ENCODE measurements around the gene ZNF497. TPM values are rescaled to one million over a fixed set of nuclear protein-coding genes. Genes with fewer than 3 reads are reported as not detected.

Gene ZNF497
- total RNA-seq, 1 donor from 2014 or later: 2.5 TPM

DNA sequence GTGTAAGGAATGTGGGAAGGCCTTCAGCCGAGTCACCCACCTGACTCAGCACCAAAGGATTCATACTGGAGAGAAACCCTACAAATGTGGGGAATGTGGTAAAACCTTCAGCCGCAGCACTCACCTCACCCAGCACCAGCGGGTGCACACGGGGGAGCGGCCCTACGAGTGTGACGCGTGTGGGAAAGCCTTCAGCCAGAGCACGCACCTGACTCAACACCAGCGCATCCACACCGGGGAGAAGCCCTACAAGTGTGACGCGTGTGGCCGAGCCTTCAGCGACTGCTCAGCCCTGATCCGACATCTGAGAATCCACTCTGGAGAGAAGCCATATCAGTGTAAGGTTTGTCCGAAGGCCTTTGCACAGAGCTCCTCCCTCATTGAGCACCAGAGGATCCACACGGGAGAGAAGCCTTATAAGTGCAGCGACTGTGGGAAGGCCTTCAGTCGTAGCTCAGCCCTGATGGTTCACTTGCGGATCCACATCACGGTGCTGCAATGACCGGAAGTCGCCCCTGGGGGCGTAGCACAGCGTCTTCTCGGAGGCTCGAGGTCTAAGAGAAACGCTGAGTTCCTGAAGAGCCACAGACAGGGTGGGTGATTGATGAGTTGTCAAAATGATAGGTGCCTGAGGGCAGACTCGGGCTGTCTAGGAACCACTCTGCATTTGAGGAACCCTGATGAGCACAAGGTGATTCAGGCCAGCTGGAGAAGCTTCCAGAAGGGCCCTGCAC lies 23.6 kb downstream of the ZNF497 start:
- Histone ChIP-seq H3K4me3 (no peak overlapping the region), H3K27me3 (ENCODE audit: low read depth) (no peaks in the 10 kb centered on the region), H3K4me1 (no peaks in the 10 kb centered on the region), H3K27ac (no peak overlapping the region), H3K36me3 (peaks cover 55% of the 10 kb centered on the region), H3K9me3 (no peaks in the 10 kb centered on the region)
- TF ChIP-seq, protein P1, sequence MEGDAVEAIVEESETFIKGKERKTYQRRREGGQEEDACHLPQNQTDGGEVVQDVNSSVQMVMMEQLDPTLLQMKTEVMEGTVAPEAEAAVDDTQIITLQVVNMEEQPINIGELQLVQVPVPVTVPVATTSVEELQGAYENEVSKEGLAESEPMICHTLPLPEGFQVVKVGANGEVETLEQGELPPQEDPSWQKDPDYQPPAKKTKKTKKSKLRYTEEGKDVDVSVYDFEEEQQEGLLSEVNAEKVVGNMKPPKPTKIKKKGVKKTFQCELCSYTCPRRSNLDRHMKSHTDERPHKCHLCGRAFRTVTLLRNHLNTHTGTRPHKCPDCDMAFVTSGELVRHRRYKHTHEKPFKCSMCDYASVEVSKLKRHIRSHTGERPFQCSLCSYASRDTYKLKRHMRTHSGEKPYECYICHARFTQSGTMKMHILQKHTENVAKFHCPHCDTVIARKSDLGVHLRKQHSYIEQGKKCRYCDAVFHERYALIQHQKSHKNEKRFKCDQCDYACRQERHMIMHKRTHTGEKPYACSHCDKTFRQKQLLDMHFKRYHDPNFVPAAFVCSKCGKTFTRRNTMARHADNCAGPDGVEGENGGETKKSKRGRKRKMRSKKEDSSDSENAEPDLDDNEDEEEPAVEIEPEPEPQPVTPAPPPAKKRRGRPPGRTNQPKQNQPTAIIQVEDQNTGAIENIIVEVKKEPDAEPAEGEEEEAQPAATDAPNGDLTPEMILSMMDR (IDR thresholded peaks at IDR 0.05): no peak
- peak; percentile 28 for DNase-seq
- ATAC-seq: no peak
- intact Hi-C loops (cut with DNase I): no loop called here

DNA sequence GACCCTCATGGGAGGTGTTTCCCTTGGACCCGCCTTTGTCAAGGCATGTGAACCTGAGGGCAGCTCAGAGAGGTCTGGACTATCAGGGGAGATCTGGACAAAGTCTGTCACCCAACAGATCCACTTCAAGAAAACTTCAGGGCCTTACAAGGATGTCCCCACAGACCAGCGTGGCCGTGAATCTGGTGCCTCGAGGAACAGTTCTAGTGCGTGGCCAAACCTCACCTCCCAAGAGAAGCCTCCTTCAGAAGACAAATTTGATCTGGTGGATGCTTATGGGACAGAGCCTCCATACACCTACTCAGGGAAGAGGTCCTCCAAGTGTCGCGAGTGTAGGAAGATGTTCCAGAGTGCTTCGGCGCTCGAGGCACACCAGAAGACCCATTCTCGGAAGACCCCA lies 24.2 kb downstream of the ZNF497 start:
- TF ChIP-seq, protein P1 (IDR thresholded peaks at IDR 0.05): no peak
- H3K4me3 ChIP-seq: no peak overlapping the region

DNA sequence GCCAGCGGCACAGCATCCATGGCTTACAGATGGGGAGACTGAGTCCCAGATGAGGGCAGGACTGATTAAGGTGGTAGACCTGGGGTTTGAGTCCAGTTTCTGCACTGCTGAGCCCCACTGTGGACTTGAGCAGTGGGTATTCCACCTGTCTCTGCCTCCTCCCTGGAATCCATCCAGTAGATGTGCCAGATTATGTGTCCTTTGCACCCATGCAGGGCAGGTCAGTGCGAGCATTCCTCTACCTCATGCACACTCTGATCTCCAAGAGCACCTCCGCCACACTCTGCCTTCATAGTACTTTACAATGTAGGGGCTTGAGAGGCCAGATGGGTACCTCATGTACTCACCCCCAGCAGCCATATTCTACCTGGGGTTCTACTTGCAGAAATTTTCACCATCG lies 25.7 kb downstream of the ZNF497 start:
- no peak overlapping the region for H3K27ac ChIP-seq
- ATAC-seq (no peak), DNase-seq (no peak)
- intact Hi-C loops (cut with DNase I): no loop called here
- no peaks in the 10 kb centered on the region for H3K9me3 ChIP-seq
- peaks cover 54% of the 10 kb centered on the region for H3K36me3 ChIP-seq
- TF ChIP-seq, protein P1 (IDR thresholded peaks at IDR 0.05): no peak
- H3K27me3 ChIP-seq (ENCODE audit: low read depth): no peaks in the 10 kb centered on the region
- no peak overlapping the region for H3K4me3 ChIP-seq
- H3K4me1 ChIP-seq: no peaks in the 10 kb centered on the region

More for the DNA sequence above, 24.2 kb downstream of the ZNF497 start:
- Histone ChIP-seq H3K9me3 (no peaks in the 10 kb centered on the region), H3K27me3 (ENCODE audit: low read depth) (no peaks in the 10 kb centered on the region), H3K36me3 (peaks cover 55% of the 10 kb centered on the region), H3K27ac (no peak overlapping the region), H3K4me1 (no peaks in the 10 kb centered on the region)
- ATAC-seq (no peak), DNase-seq (no peak)
- intact Hi-C loops (cut with DNase I): no loop called here

DNA sequence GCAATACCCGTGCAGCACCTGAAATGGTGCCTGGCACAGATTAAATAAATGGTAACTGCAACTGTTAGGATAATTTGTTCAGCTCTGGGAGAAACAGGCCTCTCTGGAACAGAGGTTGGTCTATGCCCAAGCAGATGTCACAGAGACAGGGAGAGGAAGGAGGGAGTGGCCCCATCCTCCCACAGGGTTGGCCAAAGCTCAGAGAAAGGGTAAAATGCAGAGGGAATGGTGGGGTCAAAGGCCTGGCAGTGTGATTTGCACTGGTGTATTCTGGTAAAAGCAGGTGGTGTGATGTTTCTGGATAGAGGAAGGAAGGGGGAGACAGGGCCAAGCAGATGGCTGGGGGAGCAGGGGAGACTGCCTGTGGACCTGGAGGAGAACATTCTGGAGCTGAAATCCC lies 26.3 kb downstream of the ZNF497 start:
- H3K4me3 ChIP-seq: no peak overlapping the region
- no peaks in the 10 kb centered on the region for H3K4me1 ChIP-seq
- no peak overlapping the region for H3K27ac ChIP-seq
- intact Hi-C loops (cut with DNase I): no loop called here
- H3K27me3 ChIP-seq (ENCODE audit: low read depth): no peaks in the 10 kb centered on the region
- H3K36me3 ChIP-seq: peaks cover 50% of the 10 kb centered on the region
- no peak for DNase-seq
- no peak for ATAC-seq
- no peaks in the 10 kb centered on the region for H3K9me3 ChIP-seq
- TF ChIP-seq, protein P1 (IDR thresholded peaks at IDR 0.05): no peak

DNA sequence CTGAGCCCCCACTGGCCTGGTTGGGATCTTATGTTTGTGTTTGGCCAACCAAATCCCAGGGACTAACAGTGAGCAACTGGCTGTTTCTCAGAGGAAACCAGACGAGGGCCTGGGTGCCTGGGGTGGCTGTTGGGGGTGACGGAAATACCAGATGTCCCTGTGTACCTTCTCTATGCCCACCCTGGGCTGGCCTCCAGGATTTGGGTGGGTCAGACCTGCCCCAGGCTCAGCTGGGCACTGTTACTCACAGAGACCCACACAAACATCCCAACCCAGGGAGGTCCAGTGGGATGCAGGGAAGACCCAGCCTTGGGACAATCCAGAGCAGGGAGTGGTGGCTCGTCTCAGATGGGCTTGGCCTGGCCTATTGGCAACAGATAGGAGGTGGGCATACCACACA lies 26.9 kb downstream of the ZNF497 start:
- intact Hi-C loops (cut with DNase I): no loop called here
- Histone ChIP-seq H3K27ac (no peak overlapping the region), H3K4me3 (no peak overlapping the region), H3K9me3 (no peaks in the 10 kb centered on the region), H3K36me3 (peaks cover 50% of the 10 kb centered on the region), H3K27me3 (ENCODE audit: low read depth) (no peaks in the 10 kb centered on the region), H3K4me1 (no peaks in the 10 kb centered on the region)
- no peak for DNase-seq
- TF ChIP-seq, protein P1 (IDR thresholded peaks at IDR 0.05): no peak
- no peak for ATAC-seq

All from lower lobe of right lung (tissue), 2 donors.